ENCODE results near the gene CARD11. TPM values are rescaled to one million over a fixed set of nuclear protein-coding genes. Genes with fewer than 3 reads are reported as not detected.

CARD11 gene
- total RNA-seq, 4 donors from 2014 or later: 0.24 to 0.38 (median 0.29) TPM; not detected in 1

DNA sequence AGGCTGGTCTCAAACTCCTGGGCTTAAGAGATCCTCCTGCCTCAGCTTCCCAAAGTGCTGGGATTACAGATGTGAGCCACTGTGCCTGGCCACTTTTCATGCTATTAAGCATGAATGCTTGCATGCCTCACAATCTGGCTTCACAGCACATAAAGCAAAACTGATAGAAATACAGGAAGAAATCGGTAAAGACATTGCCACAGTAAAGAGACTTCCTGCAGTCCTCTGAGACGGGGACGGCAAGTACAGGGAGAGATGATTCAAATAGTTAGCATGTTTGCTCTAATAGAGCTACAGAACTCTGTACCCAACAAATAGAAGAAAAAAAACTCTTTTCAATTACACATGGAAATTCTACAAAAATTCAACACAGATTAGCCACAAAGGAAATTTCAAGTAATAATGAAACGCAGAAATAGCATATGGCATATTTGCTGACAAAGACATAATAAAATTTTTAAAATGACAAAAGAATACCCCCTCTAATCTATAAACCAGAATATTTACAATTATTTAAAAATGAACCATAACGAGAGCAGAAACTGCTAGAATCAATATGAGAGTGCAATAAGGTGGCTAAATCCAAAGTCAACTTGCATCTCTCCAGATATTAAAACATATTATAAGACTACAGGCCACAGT is 32.3 kb downstream of the CARD11 start:
- TF ChIP-seq EP300 (IDR thresholded peaks at IDR 0.05): no peak
- TF ChIP-seq POLR2A (IDR thresholded peaks at IDR 0.05): no peak
- no peak for TF ChIP-seq POLR2AphosphoS5 (IDR thresholded peaks at IDR 0.05)
- TF ChIP-seq, protein P1, sequence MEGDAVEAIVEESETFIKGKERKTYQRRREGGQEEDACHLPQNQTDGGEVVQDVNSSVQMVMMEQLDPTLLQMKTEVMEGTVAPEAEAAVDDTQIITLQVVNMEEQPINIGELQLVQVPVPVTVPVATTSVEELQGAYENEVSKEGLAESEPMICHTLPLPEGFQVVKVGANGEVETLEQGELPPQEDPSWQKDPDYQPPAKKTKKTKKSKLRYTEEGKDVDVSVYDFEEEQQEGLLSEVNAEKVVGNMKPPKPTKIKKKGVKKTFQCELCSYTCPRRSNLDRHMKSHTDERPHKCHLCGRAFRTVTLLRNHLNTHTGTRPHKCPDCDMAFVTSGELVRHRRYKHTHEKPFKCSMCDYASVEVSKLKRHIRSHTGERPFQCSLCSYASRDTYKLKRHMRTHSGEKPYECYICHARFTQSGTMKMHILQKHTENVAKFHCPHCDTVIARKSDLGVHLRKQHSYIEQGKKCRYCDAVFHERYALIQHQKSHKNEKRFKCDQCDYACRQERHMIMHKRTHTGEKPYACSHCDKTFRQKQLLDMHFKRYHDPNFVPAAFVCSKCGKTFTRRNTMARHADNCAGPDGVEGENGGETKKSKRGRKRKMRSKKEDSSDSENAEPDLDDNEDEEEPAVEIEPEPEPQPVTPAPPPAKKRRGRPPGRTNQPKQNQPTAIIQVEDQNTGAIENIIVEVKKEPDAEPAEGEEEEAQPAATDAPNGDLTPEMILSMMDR (IDR thresholded peaks at IDR 0.05): no peak
- peak in 1 of 2 donors; percentile 13 for DNase-seq (ENCODE audit: low spot score in 2 of 2)
- H3K4me1 ChIP-seq: no peaks in the 10 kb centered on the region
- H3K9me3 ChIP-seq: no peaks in the 10 kb centered on the region
- H3K36me3 ChIP-seq: no peaks in the 10 kb centered on the region
- 70% methylated on average over 5 of the region's 5 CpGs for WGBS
- H3K27ac ChIP-seq: no peak overlapping the region
- no peak overlapping the region for H3K4me3 ChIP-seq
- peaks cover 4% of the 10 kb centered on the region for H3K27me3 ChIP-seq

DNA sequence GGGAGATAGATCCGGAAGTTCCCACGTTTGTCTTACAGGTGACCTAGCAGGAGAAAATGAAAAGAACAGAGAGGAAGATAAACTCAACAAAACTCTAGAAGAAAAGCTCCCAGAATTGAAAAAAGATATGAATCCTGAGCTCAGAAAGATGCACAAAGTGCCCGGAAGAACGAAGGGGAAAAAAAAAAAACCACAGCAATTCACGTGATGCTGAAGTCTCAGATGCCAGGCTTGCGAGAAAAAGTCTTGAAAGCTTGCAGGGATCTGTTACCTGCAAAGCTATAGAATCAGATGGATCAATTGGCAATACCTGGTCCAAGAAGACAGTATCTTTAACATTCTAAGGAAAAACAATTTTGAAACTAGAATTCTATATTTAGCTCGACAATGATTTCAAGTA is 33.5 kb downstream of the CARD11 start:
- H3K27ac ChIP-seq: no peak overlapping the region
- TF ChIP-seq POLR2A (IDR thresholded peaks at IDR 0.05): no peak
- TF ChIP-seq EP300 (IDR thresholded peaks at IDR 0.05): no peak
- TF ChIP-seq, protein P1 (IDR thresholded peaks at IDR 0.05): no peak
- no peak for TF ChIP-seq POLR2AphosphoS5 (IDR thresholded peaks at IDR 0.05)
- 76% methylated on average over 7 of the region's 7 CpGs for WGBS

DNA sequence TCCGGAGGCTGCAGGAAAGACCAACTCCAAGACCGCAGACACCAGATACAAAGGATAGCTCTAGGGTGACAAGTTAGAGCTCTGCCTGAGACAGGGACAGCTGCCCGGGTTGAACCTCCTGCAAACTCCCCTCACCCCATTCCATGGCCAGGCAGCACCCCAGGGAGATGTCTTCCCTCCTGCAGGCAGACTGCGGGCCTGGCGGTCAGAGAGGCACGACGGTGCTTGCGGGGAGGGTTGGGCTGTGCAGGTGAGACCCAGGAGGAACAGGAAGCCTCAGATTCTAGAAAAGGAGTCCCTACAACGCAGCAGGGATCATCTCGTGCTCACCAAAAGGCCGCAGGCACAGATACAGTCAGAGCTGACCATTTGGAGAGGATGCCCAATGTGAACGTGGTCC is 34.6 kb downstream of the CARD11 start:
- TF ChIP-seq EP300 (IDR thresholded peaks at IDR 0.05) (no peak), POLR2AphosphoS5 (IDR thresholded peaks at IDR 0.05) (no peak), POLR2A (IDR thresholded peaks at IDR 0.05) (no peak)
- TF ChIP-seq, protein P1 (IDR thresholded peaks at IDR 0.05): no peak
- DNase-seq (ENCODE audit: low spot score in 2 of 2): no peak
- Histone ChIP-seq H3K27me3 (peaks cover 4% of the 10 kb centered on the region), H3K36me3 (no peaks in the 10 kb centered on the region), H3K9me3 (no peaks in the 10 kb centered on the region), H3K4me3 (no peak overlapping the region), H3K4me1 (no peaks in the 10 kb centered on the region), H3K27ac (no peak overlapping the region)
- WGBS: 97% methylated on average over 10 of the region's 12 CpGs

More for the DNA sequence above, 33.5 kb downstream of the CARD11 start:
- H3K4me1 ChIP-seq: no peaks in the 10 kb centered on the region
- no peaks in the 10 kb centered on the region for H3K36me3 ChIP-seq
- H3K9me3 ChIP-seq: no peaks in the 10 kb centered on the region
- peaks cover 4% of the 10 kb centered on the region for H3K27me3 ChIP-seq
- H3K4me3 ChIP-seq: no peak overlapping the region
- DNase-seq (ENCODE audit: low spot score in 2 of 2): no peak

DNA sequence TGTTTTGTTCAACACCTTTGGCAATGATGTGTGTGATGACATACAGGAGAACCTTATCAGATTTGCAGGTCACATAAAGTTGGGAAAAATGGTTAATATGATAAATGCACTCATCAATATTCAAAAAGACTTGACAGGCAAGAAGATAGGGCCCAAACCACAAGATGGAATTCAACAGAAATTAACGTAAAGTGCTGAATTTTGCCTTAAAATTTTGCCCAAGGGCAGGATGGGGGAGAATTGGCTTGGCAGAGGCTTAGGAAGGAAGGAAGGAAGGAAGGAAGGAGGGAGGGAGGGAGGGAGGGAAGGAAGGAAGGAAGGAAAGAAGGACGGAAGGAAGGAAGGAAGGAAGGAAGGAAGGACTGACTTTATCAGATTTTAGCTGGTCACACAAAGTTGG is 35.3 kb downstream of the CARD11 start:
- DNase-seq (ENCODE audit: low spot score in 2 of 2): no peak
- no peaks in the 10 kb centered on the region for H3K36me3 ChIP-seq
- no peaks in the 10 kb centered on the region for H3K9me3 ChIP-seq
- 77% methylated on average over 2 of the region's 2 CpGs for WGBS
- no peak overlapping the region for H3K27ac ChIP-seq
- peaks cover 4% of the 10 kb centered on the region for H3K27me3 ChIP-seq
- TF ChIP-seq EP300 (IDR thresholded peaks at IDR 0.05): no peak
- no peak for TF ChIP-seq POLR2AphosphoS5 (IDR thresholded peaks at IDR 0.05)
- TF ChIP-seq, protein P1 (IDR thresholded peaks at IDR 0.05): no peak
- H3K4me3 ChIP-seq: no peak overlapping the region
- H3K4me1 ChIP-seq: no peaks in the 10 kb centered on the region

- H3K27ac ChIP-seq: no peak overlapping the region
- no peak for DNase-seq (ENCODE audit: low spot score in 2 of 2)
- WGBS: 90% methylated on average over 6 of the region's 6 CpGs
Measured at GRCh38 chr7:3007696-3008095, 36.0 kb downstream of the CARD11 start.

More at GRCh38 chr7:3007696-3008095, 36.0 kb downstream of the CARD11 start:
- H3K9me3 ChIP-seq: no peaks in the 10 kb centered on the region
- no peaks in the 10 kb centered on the region for H3K36me3 ChIP-seq
- no peak overlapping the region for H3K4me3 ChIP-seq
- TF ChIP-seq EP300 (IDR thresholded peaks at IDR 0.05): no peak
- TF ChIP-seq POLR2A (IDR thresholded peaks at IDR 0.05): no peak
- no peaks in the 10 kb centered on the region for H3K4me1 ChIP-seq
- peaks cover 4% of the 10 kb centered on the region for H3K27me3 ChIP-seq

Measured in suprapubic skin (tissue), 4 donors.